ENCODE data around the gene TSEN34.

- TF ChIP-seq CTCF (IDR thresholded peaks at IDR 0.05; ENCODE audit: insufficient read depth, low read depth, low read length) (no peak), EZH2 (IDR thresholded peaks at IDR 0.05; ENCODE audit: insufficient read depth, low read length) (no peak)
Measured at GRCh38 chr19:54203151-54203611, 12.1 kb downstream of the TSEN34 start.

Measured in astrocyte (in vitro differentiated cells and primary cell).